Sigmoid colon (tissue), 3 donors: ENCODE data around the gene PERM1.

Source experiments
- POLR2A ChIP-seq, 2 donors: fragments of 450-650 bp; IDR thresholded peaks; one replicate each; pipeline ENCODE4 v1.6.1; 2016; ENCODE audit warnings: antibody characterized with exemption in 2 of 2, mild to moderate bottlenecking in 2 of 2, moderate library complexity in 2 of 2
- TF ChIP-seq, protein P1 (sequence below), 4 experiments: fragments of 450-650 bp in 3 of 4; fragments of 200-600 bp in 1 of 4; IDR thresholded peaks; one replicate each; pipeline ENCODE4 v1.5.1; 2016 to 2019; ENCODE audit warnings: antibody characterized with exemption in 4 of 4, mild to moderate bottlenecking in 3 of 4, moderate library complexity in 2 of 4

DNA sequence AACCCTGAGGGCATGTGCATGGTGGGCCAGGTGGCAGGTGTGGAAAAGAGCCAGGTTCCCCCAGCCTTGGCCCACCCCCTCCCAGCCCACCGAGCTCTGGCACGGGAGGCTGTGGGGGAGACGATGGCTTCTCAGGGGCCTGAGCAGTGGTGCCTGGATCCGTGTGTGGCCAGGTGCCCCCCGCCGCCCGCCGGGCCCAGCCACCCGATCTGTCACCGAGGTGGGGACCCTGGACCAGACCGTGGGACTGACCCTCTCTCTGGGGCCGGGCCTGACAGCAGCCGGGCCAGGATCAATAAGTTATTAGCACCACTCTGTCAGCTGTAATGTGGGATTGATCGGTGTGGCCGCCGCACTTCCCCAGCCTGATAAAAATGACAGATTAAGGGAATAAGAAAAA, 44.4 kb downstream of the PERM1 start:
- TF ChIP-seq POLR2A (IDR thresholded peaks at IDR 0.05), result no peak
- TF ChIP-seq, protein P1, sequence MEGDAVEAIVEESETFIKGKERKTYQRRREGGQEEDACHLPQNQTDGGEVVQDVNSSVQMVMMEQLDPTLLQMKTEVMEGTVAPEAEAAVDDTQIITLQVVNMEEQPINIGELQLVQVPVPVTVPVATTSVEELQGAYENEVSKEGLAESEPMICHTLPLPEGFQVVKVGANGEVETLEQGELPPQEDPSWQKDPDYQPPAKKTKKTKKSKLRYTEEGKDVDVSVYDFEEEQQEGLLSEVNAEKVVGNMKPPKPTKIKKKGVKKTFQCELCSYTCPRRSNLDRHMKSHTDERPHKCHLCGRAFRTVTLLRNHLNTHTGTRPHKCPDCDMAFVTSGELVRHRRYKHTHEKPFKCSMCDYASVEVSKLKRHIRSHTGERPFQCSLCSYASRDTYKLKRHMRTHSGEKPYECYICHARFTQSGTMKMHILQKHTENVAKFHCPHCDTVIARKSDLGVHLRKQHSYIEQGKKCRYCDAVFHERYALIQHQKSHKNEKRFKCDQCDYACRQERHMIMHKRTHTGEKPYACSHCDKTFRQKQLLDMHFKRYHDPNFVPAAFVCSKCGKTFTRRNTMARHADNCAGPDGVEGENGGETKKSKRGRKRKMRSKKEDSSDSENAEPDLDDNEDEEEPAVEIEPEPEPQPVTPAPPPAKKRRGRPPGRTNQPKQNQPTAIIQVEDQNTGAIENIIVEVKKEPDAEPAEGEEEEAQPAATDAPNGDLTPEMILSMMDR (IDR thresholded peaks at IDR 0.05), result no peak
